ENCODE results near the gene CSRNP3. TPM values are rescaled to one million over a fixed set of nuclear protein-coding genes. Genes with fewer than 3 reads are reported as not detected.

Gene CSRNP3
- total RNA-seq, 1 donor from 2014 or later: 18.4 TPM

DNA sequence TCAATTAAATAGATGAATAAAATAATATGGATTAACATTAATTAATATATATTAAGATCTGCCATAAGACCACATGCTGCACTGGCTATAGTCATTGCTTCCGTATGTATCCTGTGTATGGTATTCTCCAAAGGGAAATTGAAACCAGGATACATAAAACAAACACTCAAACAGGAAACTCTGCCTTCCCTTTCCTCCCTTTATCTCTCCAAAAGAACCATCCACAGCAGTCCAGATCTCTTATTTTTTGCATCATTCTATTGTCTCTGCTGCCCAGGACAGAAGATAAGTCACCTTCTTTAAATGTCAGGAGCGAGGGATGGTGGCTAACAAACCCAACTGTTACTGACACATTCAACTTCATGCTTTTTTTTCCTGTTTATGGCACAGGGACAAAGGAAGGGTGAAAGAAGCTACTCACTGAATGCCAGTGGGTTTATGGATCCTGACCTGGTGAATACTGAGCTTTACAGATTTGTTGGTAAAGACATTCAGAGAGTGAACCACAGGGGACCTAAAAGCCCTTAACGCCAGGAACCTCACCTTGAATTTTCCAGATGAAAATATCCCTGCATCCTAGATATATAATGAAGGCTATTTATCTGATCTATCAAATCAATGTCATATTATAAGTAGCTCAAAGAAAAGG lies 67.5 kb downstream of the CSRNP3 start:
- Mint-ChIP-seq H3K36me3 (no peaks in the 10 kb centered on the region), H3K27ac (no peak overlapping the region), H3K9me3 (no peaks in the 10 kb centered on the region), H3K4me1 (ENCODE audit: unreplicated experiment) (peaks cover 10% of the 10 kb centered on the region), H3K4me3 (no peak overlapping the region), H3K27me3 (no peaks in the 10 kb centered on the region)
- TF ChIP-seq, protein P1, sequence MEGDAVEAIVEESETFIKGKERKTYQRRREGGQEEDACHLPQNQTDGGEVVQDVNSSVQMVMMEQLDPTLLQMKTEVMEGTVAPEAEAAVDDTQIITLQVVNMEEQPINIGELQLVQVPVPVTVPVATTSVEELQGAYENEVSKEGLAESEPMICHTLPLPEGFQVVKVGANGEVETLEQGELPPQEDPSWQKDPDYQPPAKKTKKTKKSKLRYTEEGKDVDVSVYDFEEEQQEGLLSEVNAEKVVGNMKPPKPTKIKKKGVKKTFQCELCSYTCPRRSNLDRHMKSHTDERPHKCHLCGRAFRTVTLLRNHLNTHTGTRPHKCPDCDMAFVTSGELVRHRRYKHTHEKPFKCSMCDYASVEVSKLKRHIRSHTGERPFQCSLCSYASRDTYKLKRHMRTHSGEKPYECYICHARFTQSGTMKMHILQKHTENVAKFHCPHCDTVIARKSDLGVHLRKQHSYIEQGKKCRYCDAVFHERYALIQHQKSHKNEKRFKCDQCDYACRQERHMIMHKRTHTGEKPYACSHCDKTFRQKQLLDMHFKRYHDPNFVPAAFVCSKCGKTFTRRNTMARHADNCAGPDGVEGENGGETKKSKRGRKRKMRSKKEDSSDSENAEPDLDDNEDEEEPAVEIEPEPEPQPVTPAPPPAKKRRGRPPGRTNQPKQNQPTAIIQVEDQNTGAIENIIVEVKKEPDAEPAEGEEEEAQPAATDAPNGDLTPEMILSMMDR (conservative IDR thresholded peaks at IDR 0.05): no peak
- DNase-seq (ENCODE audit: extremely low spot score, unreplicated experiment): no peak

DNA sequence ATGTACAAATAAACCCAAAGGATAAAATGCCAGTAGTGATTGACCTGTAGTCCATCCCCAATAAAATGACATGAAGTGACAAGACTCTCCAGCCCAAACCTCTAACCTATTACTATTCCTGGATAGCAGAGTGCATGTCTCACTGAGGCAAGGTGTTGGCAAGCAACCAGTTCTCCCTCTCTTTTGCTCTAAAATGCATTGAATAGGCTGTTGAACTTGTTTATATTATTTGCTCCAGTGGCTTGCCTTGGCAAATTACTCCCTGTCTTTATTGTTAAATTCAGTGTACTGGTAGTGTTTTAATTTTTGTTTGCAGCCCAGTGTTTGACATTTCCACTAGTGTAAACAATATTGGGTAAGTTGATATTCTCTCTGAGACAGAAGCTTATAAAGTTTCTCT lies 70.5 kb downstream of the CSRNP3 start:
- H3K4me3 Mint-ChIP-seq: no peak overlapping the region
- no peaks in the 10 kb centered on the region for H3K9me3 Mint-ChIP-seq
- H3K27ac Mint-ChIP-seq: no peak overlapping the region
- H3K4me1 Mint-ChIP-seq (ENCODE audit: unreplicated experiment): peaks cover 10% of the 10 kb centered on the region
- TF ChIP-seq, protein P1 (conservative IDR thresholded peaks at IDR 0.05): no peak
- H3K27me3 Mint-ChIP-seq: no peaks in the 10 kb centered on the region
- no peak for DNase-seq (ENCODE audit: extremely low spot score, unreplicated experiment)
- no peaks in the 10 kb centered on the region for H3K36me3 Mint-ChIP-seq

DNA sequence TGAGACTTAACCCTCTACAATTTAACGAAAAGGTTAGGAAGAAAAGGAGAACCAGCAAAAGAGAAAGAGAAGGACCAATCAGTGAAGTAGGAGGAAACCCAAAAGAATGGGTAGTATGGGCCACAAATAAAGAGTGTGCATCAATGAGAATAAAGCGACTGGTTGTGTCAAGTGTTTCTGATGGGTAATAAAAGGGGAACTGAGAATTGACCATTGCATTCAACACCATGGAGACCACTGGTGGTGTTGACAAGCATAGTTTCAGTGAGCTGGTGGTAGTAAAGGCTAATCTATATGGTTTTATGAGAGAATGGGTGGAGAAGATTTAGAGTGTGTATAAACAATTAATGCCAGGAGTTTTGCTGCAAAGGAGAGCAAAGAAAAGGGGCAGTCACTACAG lies 75.4 kb downstream of the CSRNP3 start:
- H3K36me3 Mint-ChIP-seq: no peaks in the 10 kb centered on the region
- H3K4me1 Mint-ChIP-seq (ENCODE audit: unreplicated experiment): peaks cover 12% of the 10 kb centered on the region
- no peaks in the 10 kb centered on the region for H3K27me3 Mint-ChIP-seq
- H3K27ac Mint-ChIP-seq: no peak overlapping the region
- H3K4me3 Mint-ChIP-seq: no peak overlapping the region
- no peaks in the 10 kb centered on the region for H3K9me3 Mint-ChIP-seq
- TF ChIP-seq, protein P1 (conservative IDR thresholded peaks at IDR 0.05): no peak
- DNase-seq (ENCODE audit: extremely low spot score, unreplicated experiment): no peak

DNA sequence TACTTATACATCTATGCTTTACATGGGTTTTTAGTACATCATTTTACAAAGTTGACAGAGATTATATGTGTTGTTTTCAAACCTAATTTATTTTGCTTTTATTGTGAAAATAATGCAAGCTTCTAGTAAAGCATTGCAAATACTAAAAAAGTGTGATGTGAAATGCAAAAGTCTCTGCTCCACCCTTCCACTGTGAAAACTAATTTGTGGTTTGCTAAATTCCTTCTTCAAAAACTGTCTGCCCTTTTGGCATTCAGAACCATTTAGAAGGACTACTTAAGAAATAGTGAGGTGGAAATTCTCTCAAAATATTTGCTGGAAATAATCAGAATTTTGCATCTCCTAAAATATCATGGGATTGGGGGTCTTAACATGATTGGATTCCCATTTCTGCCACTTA lies 78.4 kb downstream of the CSRNP3 start:
- Mint-ChIP-seq H3K4me1 (ENCODE audit: unreplicated experiment) (peaks cover 20% of the 10 kb centered on the region), H3K27me3 (no peaks in the 10 kb centered on the region), H3K27ac (no peak overlapping the region), H3K9me3 (no peaks in the 10 kb centered on the region), H3K36me3 (no peaks in the 10 kb centered on the region), H3K4me3 (no peak overlapping the region)
- no peak for DNase-seq (ENCODE audit: extremely low spot score, unreplicated experiment)
- TF ChIP-seq, protein P1 (conservative IDR thresholded peaks at IDR 0.05): no peak

DNA sequence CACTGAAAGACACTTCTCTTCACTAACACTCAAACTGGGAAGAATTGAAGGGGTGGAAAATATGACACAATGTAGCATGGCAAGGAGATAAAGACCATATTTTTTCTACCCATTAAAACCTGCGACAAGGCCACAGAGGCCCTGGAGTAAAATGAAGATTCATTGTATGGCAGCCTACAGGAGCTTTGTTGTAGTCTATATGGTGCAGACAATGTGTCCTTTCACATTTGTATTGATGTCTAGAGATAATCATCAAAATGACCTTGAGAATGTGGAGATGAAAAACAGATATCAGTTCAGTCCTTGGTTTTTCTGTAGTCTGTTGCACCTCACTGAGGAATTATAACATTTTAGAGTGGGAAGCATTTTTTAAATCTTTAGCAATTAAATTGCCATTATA lies 80.1 kb downstream of the CSRNP3 start:
- no peaks in the 10 kb centered on the region for H3K27me3 Mint-ChIP-seq
- H3K36me3 Mint-ChIP-seq: no peaks in the 10 kb centered on the region
- TF ChIP-seq, protein P1 (conservative IDR thresholded peaks at IDR 0.05): no peak
- H3K9me3 Mint-ChIP-seq: no peaks in the 10 kb centered on the region
- no peak overlapping the region for H3K27ac Mint-ChIP-seq
- peaks cover 20% of the 10 kb centered on the region for H3K4me1 Mint-ChIP-seq (ENCODE audit: unreplicated experiment)
- DNase-seq (ENCODE audit: extremely low spot score, unreplicated experiment): no peak
- H3K4me3 Mint-ChIP-seq: no peak overlapping the region

DNA sequence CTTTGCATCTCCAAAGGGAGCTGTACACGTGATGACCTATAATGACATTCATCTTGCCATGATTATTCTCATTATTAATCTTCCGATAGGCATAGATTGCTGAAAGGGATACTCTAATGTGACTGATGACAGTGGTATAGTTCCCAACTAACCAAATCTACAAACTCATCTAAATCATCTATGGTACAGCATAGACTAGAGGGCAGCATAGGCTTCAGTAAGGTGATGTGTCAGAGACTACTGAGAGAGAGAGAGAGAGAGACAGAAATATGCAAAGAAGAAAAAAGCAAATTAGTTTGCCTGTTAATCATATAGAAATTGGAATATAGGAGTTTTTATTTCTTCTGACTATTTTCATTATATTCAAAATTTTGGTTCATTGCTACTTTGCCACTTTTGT lies 89.3 kb downstream of the CSRNP3 start:
- TF ChIP-seq, protein P1 (conservative IDR thresholded peaks at IDR 0.05): no peak
- Mint-ChIP-seq H3K27me3 (no peaks in the 10 kb centered on the region), H3K27ac (no peak overlapping the region), H3K36me3 (peaks cover 3% of the 10 kb centered on the region), H3K4me1 (ENCODE audit: unreplicated experiment) (peaks cover 8% of the 10 kb centered on the region), H3K9me3 (no peaks in the 10 kb centered on the region), H3K4me3 (no peak overlapping the region)
- no peak for DNase-seq (ENCODE audit: extremely low spot score, unreplicated experiment)
